HepG2 (cell line): ENCODE measurements around the gene PHLPP2. TPM values are rescaled to one million over a fixed set of nuclear protein-coding genes. Genes with fewer than 3 reads are reported as not detected.

ENCODE experiments used
- HNF4A ChIP-seq: sonication (generic); formaldehyde crosslinking; IDR thresholded peaks from 2 replicates; pipeline ENCODE4 v1.4.0; 2020; ENCODE audit warnings: missing genetic modification reagents
- JDP2 ChIP-seq: sonication (generic); formaldehyde crosslinking; IDR thresholded peaks from 2 replicates; pipeline ENCODE4 v1.8.1; 2022; ENCODE audit warnings: missing genetic modification reagents, borderline replicate concordance
- KLF15 ChIP-seq: sonication (generic); formaldehyde crosslinking; IDR thresholded peaks from 2 replicates; pipeline ENCODE4 v1.8.1; 2023; ENCODE audit warnings: borderline replicate concordance, mild to moderate bottlenecking, inconsistent platforms, missing genetic modification reagents, mixed read lengths
- MAF1 ChIP-seq: sonication (generic); formaldehyde crosslinking; IDR thresholded peaks from 2 replicates; pipeline ENCODE4 v1.5.0; 2020; ENCODE audit warnings: missing genetic modification reagents, borderline replicate concordance
- MTF1 ChIP-seq: sonication (generic); formaldehyde crosslinking; IDR thresholded peaks from 2 replicates; pipeline ENCODE4 v1.5.0; 2020; ENCODE audit warnings: missing genetic modification reagents
- NFE2L2 ChIP-seq: fragments of 150-350 bp; IDR thresholded peaks from 2 replicates; pipeline ENCODE4 v1.6.1; 2014; ENCODE audit warnings: low read length
- RELA ChIP-seq: sonication (generic); formaldehyde crosslinking; IDR thresholded peaks from 2 replicates; pipeline ENCODE4 v1.4.0; 2020; ENCODE audit warnings: missing genetic modification reagents
- RERE ChIP-seq: IDR thresholded peaks from 2 replicates; pipeline ENCODE4 v1.6.1; 2016; ENCODE audit warnings: low read depth, missing genetic modification reagents, missing compliant biosample characterization
- RFXAP ChIP-seq: sonication (generic); formaldehyde crosslinking; IDR thresholded peaks from 2 replicates; pipeline ENCODE4 v1.4.0; 2020; ENCODE audit warnings: missing genetic modification reagents, borderline replicate concordance
- SP2 ChIP-seq: sonication (generic); formaldehyde crosslinking; IDR thresholded peaks from 2 replicates; pipeline ENCODE4 v1.5.1; 2020; ENCODE audit warnings: mild to moderate bottlenecking, missing genetic modification reagents
- TAF15 ChIP-seq: fragments of 200-400 bp; formaldehyde crosslinking; IDR thresholded peaks from one replicate; pipeline ENCODE4 v1.6.1; 2018; ENCODE audit warnings: mild to moderate bottlenecking, low read depth, low read length; ENCODE audit not compliant: poor library complexity, severe bottlenecking
- TGIF2 ChIP-seq: IDR thresholded peaks from 2 replicates; pipeline ENCODE4 v1.6.1; 2016; ENCODE audit warnings: control low read depth, missing compliant biosample characterization
- TIGD3 ChIP-seq: sonication (generic); formaldehyde crosslinking; IDR thresholded peaks from 2 replicates; pipeline ENCODE4 v1.5.1; 2020; ENCODE audit warnings: mild to moderate bottlenecking, missing genetic modification reagents, borderline replicate concordance
- TSC22D2 ChIP-seq: sonication (generic); formaldehyde crosslinking; IDR thresholded peaks from 2 replicates; pipeline ENCODE4 v1.5.1; 2020; ENCODE audit warnings: missing genetic modification reagents, mild to moderate bottlenecking, borderline replicate concordance
- U2AF2 ChIP-seq: fragments of 200-400 bp; formaldehyde crosslinking; IDR thresholded peaks from 2 replicates; pipeline ENCODE4 v1.6.1; 2017; ENCODE audit warnings: low read depth, mild to moderate bottlenecking, low read length
- ZFX ChIP-seq: sonication (generic); formaldehyde crosslinking; IDR thresholded peaks from 2 replicates; pipeline ENCODE4 v1.4.0; 2020; ENCODE audit warnings: mild to moderate bottlenecking, low read depth, missing genetic modification reagents, moderate library complexity
- ZNF121 ChIP-seq: sonication (generic); formaldehyde crosslinking; IDR thresholded peaks from 2 replicates; pipeline ENCODE4 v1.5.0; 2020; ENCODE audit warnings: mild to moderate bottlenecking, missing genetic modification reagents
- ZNF274 ChIP-seq: sonication (generic); formaldehyde crosslinking; IDR thresholded peaks from 2 replicates; pipeline ENCODE4 v1.5.1; 2020; ENCODE audit warnings: mild to moderate bottlenecking, missing genetic modification reagents
- ZNF350 ChIP-seq: sonication (generic); formaldehyde crosslinking; IDR thresholded peaks from 2 replicates; pipeline ENCODE4 v1.4.0; 2020; ENCODE audit warnings: mild to moderate bottlenecking, low read depth, missing genetic modification reagents, borderline replicate concordance
- ZNF501 ChIP-seq: sonication (generic); formaldehyde crosslinking; IDR thresholded peaks from 2 replicates; pipeline ENCODE4 v1.5.1; 2020; ENCODE audit warnings: mild to moderate bottlenecking, moderate library complexity, missing genetic modification reagents
- ZNF598 ChIP-seq: sonication (generic); formaldehyde crosslinking; IDR thresholded peaks from 2 replicates; pipeline ENCODE4 v1.5.1; 2020; ENCODE audit warnings: mild to moderate bottlenecking, missing genetic modification reagents, borderline replicate concordance
- ZNF605 ChIP-seq: sonication (generic); formaldehyde crosslinking; IDR thresholded peaks from 2 replicates; pipeline ENCODE4 v1.8.0; 2022; ENCODE audit warnings: mild to moderate bottlenecking, missing genetic modification reagents
- polyA plus RNA-seq, 8 experiments: library from polyadenylated mRNA; depleted of rRNA in 3 of 8; stranded (reverse) in 7 of 8; unstranded in 1 of 8; fragments of >200 nt; fragmentation: Illumina TruSeq in 4 of 8; extraction: Trizol in 4 of 8; gene quantifications; 2 replicates each; pipeline versions ENCODE4 v1.2.1 to v1.2.3, GENCODE V29; 2011 to 2016; ENCODE audit warnings: low read depth in 4 of 8, missing spikeins in 1 of 8, mixed read lengths in 1 of 8; ENCODE audit not compliant: insufficient read depth in 1 of 8
- total RNA-seq, 5 experiments: library from RNA; depleted of rRNA; stranded (reverse); fragments of >200 nt; fragmentation: Illumina TruSeq; extraction: Trizol; gene quantifications; 2 replicates each; pipeline ENCODE4 v1.2.3, GENCODE V29; 2016; ENCODE audit warnings: low read depth in 1 of 5

PHLPP2 gene
- total and polyA plus RNA-seq, 2 of the 13 experiments (the other 11 are each of a cell fraction or from before 2014, with no cell fraction given): 8.9 TPM

- TF ChIP-seq RERE (CRISPR knock-in tag) (0 out of 2 replicates have a peak, but pooled peaks have one; percentile 14), ZFX (CRISPR knock-in tag) (peak; percentile 47), TIGD3 (CRISPR knock-in tag) (no peak), TSC22D2 (CRISPR knock-in tag) (no peak), JDP2 (no peak), NFE2L2 (no peak), ZNF598 (CRISPR knock-in tag) (peak; percentile 88; the same call in 1 of the 2 replicates), ZNF274 (peak; percentile 86; the same call in 1 of the 2 replicates), ZNF121 (CRISPR knock-in tag) (no peak; the same call in 1 of the 2 replicates), ZNF350 (CRISPR knock-in tag) (0 out of 2 replicates have a peak, but pooled peaks have one; percentile 29), ZNF501 (CRISPR knock-in tag) (no peak), MAF1 (CRISPR knock-in tag) (no peak), HNF4A (CRISPR knock-in tag) (no peak), TAF15 (no peak), SP2 (CRISPR knock-in tag) (no peak; the same call in 1 of the 2 replicates), MTF1 (no peak), KLF15 (CRISPR knock-in tag) (no peak), TGIF2 (peak; percentile 95), ZNF605 (CRISPR knock-in tag) (peak; percentile 83), RELA (CRISPR knock-in tag) (no peak; the same call in 1 of the 2 replicates), RFXAP (no peak), U2AF2 (no peak)
Observed at GRCh38 chr16:71723537-71724319, 773 bp downstream of the PHLPP2 start (continued).
